Measurements from ENCODE around the gene ZNF593. TPM values are rescaled to one million over a fixed set of nuclear protein-coding genes. Genes with fewer than 3 reads are reported as not detected.

Gene ZNF593
- total and polyA plus RNA-seq, 9 of the 15 experiments (the other 6 are each of a cell fraction or from before 2014, with no cell fraction given), result 9.8 to 334 (median 48.2) TPM

DNA sequence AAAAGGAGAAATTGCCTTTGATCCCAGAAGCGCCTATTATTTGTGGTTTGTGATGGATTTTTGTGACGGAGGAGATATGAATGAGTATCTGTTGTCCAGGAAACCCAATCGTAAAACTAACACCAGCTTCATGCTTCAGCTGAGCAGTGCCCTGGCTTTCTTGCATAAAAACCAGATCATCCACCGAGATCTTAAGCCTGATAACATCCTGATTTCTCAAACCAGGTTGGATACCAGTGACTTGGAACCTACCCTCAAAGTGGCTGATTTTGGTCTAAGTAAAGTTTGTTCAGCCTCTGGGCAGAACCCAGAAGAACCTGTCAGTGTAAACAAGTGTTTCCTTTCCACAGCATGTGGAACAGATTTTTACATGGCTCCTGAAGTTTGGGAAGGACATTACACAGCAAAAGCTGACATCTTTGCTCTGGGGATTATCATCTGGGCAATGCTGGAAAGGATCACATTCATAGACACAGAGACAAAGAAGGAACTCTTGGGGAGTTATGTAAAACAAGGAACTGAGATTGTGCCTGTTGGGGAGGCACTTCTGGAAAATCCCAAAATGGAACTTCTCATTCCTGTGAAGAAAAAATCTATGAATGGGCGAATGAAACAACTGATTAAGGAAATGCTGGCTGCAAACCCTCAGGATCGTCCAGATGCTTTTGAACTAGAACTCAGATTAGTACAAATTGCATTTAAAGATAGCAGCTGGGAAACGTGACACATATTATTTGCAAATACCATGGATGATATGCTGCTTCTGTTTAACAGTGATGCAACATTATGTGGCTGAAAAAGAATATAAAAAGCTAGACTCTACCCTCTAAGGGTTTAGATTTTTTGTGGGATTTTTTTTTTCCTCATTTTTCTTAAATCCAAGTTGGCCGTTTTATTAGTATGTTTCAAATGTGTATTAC lies 47.6 kb upstream of the ZNF593 start (continued):
- TF ChIP-seq SPI1 (IDR thresholded peaks at IDR 0.05; ENCODE audit: borderline replicate concordance, low read depth, low read length) (peak; percentile 52; the same call in 1 of the 2 replicates), PRPF4 (IDR thresholded peaks at IDR 0.05; ENCODE audit: insufficient read depth, low read depth, low read length, poor library complexity, severe bottlenecking) (no peak), HSF4 (CRISPR knock-in tag; IDR thresholded peaks at IDR 0.05; ENCODE audit: borderline replicate concordance) (no peak; the same call in 1 of the 2 replicates), ZNF134 (CRISPR knock-in tag; conservative IDR thresholded peaks at IDR 0.05) (peak; percentile 7; the same call in 1 of the 2 replicates), ARID2 (IDR thresholded peaks at IDR 0.05) (no peak), CEBPG (CRISPR knock-in tag; IDR thresholded peaks at IDR 0.05) (peak; percentile 75), CEBPG (tag; conservative IDR thresholded peaks at IDR 0.05 in 1 of 2, IDR thresholded peaks at IDR 0.05 in 1 of 2) (peak; percentile 84 to 90), SETDB1 (IDR thresholded peaks at IDR 0.05; ENCODE audit: low read length) (no peak), NCOA2 (IDR thresholded peaks at IDR 0.05; ENCODE audit: partially characterized antibody in 2 of 2) (no peak)
- TF ChIP-seq, protein P1, sequence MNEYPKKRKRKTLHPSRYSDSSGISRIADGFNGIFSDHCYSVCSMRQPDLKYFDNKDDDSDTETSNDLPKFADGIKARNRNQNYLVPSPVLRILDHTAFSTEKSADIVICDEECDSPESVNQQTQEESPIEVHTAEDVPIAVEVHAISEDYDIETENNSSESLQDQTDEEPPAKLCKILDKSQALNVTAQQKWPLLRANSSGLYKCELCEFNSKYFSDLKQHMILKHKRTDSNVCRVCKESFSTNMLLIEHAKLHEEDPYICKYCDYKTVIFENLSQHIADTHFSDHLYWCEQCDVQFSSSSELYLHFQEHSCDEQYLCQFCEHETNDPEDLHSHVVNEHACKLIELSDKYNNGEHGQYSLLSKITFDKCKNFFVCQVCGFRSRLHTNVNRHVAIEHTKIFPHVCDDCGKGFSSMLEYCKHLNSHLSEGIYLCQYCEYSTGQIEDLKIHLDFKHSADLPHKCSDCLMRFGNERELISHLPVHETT (CRISPR knock-in tag; conservative IDR thresholded peaks at IDR 0.05 in 1 of 2, IDR thresholded peaks at IDR 0.05 in 1 of 2), result peak in 1 of 2 experiments; percentile 43; a peak in 1 of 4 replicates
- TF ChIP-seq, protein P2, sequence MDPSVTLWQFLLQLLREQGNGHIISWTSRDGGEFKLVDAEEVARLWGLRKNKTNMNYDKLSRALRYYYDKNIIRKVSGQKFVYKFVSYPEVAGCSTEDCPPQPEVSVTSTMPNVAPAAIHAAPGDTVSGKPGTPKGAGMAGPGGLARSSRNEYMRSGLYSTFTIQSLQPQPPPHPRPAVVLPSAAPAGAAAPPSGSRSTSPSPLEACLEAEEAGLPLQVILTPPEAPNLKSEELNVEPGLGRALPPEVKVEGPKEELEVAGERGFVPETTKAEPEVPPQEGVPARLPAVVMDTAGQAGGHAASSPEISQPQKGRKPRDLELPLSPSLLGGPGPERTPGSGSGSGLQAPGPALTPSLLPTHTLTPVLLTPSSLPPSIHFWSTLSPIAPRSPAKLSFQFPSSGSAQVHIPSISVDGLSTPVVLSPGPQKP (CRISPR knock-in tag; IDR thresholded peaks at IDR 0.05), result no peak
- TF ChIP-seq, protein P3, sequence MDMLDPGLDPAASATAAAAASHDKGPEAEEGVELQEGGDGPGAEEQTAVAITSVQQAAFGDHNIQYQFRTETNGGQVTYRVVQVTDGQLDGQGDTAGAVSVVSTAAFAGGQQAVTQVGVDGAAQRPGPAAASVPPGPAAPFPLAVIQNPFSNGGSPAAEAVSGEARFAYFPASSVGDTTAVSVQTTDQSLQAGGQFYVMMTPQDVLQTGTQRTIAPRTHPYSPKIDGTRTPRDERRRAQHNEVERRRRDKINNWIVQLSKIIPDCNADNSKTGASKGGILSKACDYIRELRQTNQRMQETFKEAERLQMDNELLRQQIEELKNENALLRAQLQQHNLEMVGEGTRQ (CRISPR knock-in tag; IDR thresholded peaks at IDR 0.05), result no peak
- TF ChIP-seq, protein P4, sequence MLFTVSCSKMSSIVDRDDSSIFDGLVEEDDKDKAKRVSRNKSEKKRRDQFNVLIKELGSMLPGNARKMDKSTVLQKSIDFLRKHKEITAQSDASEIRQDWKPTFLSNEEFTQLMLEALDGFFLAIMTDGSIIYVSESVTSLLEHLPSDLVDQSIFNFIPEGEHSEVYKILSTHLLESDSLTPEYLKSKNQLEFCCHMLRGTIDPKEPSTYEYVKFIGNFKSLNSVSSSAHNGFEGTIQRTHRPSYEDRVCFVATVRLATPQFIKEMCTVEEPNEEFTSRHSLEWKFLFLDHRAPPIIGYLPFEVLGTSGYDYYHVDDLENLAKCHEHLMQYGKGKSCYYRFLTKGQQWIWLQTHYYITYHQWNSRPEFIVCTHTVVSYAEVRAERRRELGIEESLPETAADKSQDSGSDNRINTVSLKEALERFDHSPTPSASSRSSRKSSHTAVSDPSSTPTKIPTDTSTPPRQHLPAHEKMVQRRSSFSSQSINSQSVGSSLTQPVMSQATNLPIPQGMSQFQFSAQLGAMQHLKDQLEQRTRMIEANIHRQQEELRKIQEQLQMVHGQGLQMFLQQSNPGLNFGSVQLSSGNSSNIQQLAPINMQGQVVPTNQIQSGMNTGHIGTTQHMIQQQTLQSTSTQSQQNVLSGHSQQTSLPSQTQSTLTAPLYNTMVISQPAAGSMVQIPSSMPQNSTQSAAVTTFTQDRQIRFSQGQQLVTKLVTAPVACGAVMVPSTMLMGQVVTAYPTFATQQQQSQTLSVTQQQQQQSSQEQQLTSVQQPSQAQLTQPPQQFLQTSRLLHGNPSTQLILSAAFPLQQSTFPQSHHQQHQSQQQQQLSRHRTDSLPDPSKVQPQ (CRISPR knock-in tag; IDR thresholded peaks at IDR 0.05; ENCODE audit: borderline replicate concordance), result no peak
